T47D (cell line): ENCODE measurements around the gene AATF.

Experiments
- DNase-seq, 2 experiments: peaks; one replicate each; pipeline versions ENCODE4 v3.0.0 to v3.0.0-alpha.2; 2011 to 2012; ENCODE audit warnings: low read depth in 1 of 2, low spot score in 1 of 2
- JUND ChIP-seq: IDR thresholded peaks from 2 replicates; pipeline ENCODE4 v1.6.1; 2012; ENCODE audit warnings: low read depth
- in situ Hi-C: cut with HindIII; loops from 2 replicates; pipeline ENCODE4 v1.10.0; 2016; ENCODE audit warnings: low sequenced_read_pairs, low pct_unique_long_range_greater_than_20kb

Gene AATF

DNA sequence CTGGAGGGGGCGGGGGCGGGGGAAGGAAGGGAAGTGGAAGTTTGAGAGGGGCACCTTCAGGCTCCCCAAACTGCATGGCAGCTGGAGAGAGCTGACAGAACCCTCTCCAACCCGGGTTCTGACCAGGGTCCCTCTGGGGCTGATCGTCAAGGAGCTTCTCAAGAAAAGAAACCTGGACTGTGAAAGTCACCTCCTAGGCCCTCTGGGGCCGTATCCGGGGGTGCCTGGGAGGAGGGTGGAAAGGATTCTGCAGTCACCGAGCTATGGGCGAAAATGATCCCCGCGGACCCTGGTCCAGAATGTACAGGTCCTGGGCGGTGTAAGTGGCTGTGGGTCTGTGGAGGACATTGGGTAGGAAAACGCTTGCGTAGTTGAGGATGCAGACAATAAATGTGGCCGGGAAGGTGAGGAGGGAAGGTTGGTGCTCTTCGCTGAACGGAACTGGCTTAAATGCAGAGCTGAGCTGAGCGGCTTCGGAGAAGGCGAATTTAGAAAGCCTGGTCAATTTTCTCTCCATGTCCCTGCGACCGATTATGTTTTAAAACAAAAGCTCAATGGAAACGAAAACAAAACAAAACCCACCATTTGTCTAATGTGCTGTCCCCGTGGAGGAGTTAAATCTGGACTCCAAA is 15.1 kb upstream of the AATF start:
- in situ Hi-C loops, result no loop called here

DNA sequence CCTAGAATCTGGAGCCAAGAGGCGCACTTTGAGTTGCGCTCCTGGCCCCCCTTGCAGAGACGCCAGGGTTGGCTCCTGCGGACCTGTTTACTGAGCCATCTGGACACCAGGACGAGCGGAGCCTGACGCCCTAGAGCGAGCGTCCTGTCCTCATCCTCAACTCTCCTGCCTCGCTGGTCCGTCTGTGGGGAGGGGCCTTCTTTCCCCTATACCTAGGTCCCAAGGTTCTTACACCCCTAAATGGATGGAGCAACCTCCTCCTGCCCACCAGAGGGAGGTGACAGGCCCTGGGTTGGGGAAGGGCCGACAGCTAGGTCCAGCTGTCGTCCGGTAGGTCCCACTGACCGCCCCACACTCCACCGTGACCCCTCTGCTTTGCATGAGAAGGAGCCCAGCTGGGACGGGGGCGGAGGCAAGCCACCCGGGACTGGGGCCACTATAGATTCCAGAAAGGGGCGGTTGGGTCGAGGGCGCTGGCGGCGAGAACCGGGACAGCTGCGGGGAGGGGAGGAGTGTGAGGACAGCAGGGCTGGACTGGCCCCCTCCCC is 14.5 kb upstream of the AATF start:
- TF ChIP-seq JUND, result no peak
- no peak for DNase-seq
- in situ Hi-C loops, result no loop called here

More for the DNA sequence above, 15.1 kb upstream of the AATF start:
- no peak for DNase-seq
- no peak for TF ChIP-seq JUND

DNA sequence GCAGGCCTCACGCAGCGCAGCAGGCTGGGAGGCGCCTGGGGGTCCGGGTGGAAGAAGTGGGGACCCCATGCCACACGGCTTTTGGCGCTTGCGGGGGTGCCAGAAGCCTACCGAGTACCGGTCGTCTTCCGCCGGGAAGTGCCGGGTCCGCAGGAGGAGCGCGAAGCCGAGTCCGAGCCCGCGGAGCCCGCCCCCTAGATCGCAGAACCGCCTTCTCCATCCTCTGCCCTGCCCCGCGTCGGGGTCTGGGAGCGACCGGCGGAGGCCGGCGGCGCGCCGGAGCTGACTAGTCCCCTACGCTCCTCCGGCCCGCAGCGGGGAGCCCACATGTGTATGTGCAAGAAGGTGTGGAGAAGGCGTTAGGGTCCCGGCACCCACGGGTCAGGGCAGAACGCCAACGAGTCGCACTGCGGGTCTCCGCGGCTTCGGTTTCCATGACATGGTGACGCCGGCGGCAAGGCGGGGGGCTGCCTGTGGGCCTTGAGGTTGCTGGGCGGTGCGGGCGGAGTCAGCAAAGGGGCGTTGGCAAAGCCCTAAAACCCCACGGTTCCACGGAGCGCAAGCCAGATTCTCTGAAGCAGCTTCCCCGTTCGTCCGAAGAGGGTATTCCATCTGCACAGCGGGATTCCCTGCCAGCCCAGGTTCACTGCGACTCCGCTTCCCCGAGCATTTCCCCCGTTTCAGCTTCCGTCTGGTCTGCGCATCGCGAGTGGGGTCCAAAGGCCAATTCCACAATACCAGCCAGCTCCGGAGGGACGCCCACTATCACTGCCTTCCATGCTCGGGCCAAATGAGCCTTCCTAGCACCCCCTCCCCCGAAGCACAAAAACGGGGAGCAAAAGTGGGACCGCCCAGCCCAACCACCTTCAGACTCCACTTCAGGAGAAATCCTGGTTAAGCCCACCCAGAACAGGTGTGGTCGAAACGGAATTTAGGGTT is 13.8 kb upstream of the AATF start:
- in situ Hi-C loops, result no loop called here
- DNase-seq, result no peak
- no peak for TF ChIP-seq JUND

DNA sequence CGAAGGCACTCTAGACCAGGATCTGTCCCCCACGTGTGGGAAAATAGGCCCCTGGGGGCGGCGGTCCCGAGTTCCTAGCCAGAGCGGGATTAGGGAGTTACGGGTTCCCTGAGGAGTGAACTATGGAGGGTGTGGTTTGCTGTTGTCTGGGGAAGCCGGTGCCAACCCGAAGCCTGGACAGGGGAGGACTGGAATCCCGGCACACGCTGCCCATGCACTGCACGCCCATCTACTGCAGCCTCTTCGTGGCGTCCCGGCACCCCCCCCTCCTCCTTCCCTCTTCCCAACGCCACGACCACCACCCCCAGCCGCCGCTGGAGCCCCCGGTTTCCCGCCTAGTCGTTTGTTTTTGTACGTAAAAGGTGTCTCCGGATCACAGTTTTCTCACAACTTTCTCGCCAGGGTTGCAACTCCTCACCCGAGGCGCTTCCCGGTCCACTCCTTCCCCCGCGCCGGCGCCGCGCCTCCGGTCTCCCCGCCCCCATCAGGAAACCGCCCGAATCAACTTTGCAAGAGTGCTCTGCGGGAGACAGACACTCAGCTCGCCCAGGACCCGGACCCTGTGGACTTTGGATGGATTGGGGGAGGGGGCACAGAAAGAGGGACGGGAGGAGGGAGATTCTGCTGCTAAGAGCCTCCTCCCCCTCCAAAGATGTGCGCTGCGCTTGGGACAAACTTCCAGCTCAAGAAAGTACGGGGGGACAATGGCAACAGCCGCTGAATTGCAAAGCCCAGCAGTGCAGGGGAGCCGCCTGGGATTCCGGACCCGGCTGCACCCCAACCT is 12.9 kb upstream of the AATF start:
- no peak for TF ChIP-seq JUND
- in situ Hi-C loops, result no loop called here
- peak; percentile 53 to 86 for DNase-seq

DNA sequence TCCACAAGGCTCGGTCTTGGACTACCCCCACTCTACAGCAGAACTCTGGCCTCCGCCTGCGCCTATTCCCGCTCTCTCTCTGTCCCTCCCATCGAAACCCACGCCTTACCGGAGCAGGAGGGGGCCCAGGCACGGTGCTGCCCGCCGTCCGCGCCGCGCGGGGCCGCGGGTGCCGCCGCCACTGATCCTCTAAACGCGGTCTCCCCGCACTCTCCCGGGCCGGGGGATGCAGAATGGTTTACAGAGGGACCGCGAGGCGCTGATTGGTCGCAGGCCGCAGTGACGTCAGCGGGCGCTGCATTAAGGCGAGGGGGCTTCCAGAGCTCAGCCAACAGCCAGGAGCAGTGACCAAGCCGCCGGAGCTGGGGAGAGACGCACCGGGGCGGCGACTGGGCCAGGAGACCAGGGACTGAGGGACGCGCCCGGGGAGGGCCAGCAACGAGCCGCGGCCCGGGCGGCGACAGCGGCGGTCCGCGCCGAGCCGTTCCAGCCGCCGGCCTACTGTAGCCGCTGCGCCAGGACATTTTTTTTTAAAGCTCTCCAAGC is 12.2 kb upstream of the AATF start:
- in situ Hi-C loops, result no loop called here
- no peak for TF ChIP-seq JUND
- DNase-seq, result no peak

DNA sequence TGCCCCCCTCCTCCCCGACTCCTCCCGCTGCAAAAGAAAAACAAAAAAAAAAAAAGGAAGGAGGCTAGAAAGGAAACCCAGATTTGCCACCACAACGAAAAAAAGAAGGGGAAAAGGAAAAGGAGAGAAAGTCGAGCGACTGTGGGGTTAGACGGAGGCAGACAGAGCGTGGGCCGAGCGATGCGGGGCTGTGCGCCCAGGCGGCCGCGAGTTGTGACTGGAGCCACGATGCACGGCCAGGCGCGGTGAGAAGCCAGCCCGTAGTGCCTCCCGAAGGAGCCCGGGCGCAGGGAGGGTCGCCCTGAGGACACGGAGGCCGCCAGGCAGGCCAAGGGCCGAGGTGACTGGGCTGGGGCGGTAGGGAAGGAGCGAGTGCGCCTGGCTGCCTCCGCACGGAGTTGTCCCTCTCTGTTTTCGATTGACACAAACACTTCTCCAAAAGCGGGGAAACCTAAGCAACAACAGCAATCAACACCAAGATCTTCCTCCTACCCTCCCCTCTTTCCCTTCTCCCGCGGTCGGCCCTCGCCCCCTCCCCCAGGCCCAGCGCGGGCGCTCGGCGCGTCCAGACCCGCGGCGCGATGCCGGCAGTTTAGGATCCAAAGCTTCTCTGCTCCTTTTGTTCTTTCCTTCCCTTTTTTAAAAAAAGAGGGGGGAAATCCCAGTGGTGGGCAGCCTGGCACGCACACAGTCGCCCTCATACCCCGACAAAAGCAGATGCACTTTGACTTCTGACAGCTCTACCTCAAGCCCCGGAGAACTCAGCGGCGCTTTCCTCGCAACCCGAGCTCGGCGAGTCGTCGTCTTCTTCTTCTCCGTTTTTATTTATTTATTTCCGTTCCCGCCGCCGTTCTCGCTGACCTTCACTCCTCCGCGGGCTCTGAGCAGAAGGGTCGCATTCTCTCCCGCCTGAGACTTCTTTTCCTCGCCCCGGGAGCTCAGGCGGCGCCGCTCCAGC is 11.5 kb upstream of the AATF start, which contains the start of gene LHX1:
Gene LHX1, plus strand, starts transcription at position 475 of the 958 bp plus-strand sequence. CDS start 723 bp downstream, outside the sequence.
- DNase-seq, result no peak
- TF ChIP-seq JUND, result no peak
- in situ Hi-C loops, result no loop called here

DNA sequence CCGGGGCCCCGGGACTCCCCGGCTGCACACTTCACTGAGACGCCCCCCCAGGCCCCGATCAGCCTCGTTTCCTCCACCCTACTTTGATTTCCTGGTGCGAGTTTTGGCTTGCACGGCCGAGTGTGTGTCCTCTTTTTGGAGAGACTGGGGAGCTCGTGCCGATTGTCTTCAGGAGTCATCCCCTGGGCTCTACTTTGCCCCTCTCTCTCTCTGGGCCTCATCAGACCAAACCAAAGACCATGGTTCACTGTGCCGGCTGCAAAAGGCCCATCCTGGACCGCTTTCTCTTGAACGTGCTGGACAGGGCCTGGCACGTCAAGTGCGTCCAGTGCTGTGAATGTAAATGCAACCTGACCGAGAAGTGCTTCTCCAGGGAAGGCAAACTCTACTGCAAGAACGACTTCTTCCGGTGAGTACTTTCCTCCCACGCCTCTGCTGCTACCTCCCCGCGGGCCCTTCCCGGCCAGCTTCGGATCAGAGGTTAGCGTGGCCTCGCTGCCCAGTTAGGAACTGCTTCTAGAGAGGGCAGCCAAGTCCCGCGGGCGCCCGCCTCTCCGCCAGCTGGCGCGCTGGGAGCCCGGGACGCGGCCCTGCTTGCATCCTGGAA is 10.7 kb upstream of the AATF start:
- TF ChIP-seq JUND, result no peak
- DNase-seq, result peak in 1 of 2 experiments; percentile 61
- in situ Hi-C loops, result no loop called here

DNA sequence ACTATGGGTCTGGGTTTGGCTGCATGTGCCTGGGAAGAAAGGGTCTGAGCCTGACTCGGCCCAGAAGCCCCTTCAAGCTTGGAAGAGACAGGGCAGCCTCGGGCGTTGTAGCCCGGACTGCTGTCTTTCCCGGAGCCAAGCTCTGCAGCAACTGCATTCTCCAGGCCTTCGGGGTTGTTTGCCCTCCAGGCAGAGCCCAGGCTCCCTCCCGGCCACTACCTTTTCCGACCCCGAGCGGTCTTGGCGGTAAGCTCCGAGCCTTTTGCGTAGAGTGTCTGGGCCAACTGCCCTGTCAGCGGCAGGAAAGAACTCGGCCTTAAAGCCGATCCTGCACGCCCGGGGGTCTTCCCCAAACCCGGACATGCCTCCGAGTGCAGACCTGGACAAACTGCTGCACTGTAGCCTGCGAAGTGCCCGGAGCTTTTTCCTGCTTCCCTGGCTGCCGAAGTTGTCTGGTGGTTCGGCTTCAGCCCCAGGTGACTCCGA is 10.1 kb upstream of the AATF start:
- in situ Hi-C loops, result no loop called here
- DNase-seq, result no peak
- no peak for TF ChIP-seq JUND

DNA sequence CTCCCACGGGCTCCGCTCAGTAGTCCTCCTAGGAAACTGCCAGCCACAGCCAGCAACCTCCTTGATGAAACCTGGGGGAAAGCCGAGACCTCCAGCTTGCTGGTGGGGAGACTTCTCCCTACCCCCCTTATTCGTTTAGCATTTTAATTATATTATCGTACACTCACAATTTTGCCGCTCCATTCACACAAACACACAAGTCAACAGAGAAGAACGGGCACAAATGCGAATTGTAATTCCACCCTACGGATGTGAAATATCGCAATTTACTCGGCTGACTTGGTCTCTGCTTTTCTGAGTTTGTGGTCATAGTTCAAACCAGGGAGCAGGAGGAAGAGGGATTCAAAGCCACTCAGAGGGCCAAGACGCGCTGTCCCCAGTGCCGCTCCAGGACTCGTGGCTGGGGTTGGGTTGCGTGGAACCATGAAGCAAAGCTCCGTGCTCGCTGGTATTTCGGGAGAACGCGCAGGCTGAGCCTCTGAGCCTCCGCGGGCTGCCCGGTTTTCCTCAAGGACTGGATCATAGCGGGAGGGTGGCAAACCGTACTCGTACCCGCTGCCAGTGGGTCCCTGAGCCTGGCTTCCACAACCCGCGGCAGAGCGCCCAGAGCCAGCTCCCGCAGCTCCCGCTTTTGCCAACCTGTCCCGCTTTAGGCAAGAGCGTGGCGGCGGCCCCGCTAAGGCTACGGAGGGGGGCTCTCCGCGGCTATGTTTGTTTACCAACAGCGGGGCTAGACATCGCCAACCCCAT is 9.5 kb upstream of the AATF start:
- DNase-seq, result no peak
- in situ Hi-C loops, result no loop called here
- no peak for TF ChIP-seq JUND

DNA sequence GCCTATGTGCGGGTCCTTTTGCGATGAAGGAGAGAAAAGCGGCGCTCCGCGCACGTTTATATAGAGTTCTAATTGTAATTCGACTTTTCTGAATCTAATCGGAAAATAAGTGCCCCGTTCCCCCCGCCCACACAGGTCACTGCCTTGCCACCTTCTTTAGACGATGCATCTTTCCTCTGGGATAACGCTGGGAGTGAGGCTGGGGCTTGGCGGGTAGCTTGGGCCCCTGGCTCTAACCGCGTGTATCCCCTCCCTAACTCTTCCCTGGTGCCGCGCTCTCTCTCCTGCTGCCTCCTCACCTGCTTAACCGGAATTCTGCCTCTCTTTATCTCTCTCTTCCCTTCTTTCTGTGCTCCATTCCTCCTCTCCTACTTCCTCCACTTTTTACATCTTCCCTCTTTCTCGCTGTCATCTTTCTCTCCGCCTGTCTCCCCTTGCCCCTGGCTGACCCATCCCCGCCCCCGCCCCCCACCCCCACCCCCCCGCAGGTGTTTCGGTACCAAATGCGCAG is 8.9 kb upstream of the AATF start:
- in situ Hi-C loops, result no loop called here
- DNase-seq, result no peak
- TF ChIP-seq JUND, result no peak
